Amniotic epithelial cell (primary cell): ENCODE data around the gene KIF25.
"Not testable (repeated sequence)": the region's sequence is repeated elsewhere in the genome, so short reads cannot be mapped to it uniquely, and the experiment has no call there.

ENCODE experiments used
- DNase-seq: peaks from one replicate; pipeline ENCODE4 v3.0.0-alpha.2; 2010; ENCODE audit warnings: low read depth

The KIF25 gene

DNA sequence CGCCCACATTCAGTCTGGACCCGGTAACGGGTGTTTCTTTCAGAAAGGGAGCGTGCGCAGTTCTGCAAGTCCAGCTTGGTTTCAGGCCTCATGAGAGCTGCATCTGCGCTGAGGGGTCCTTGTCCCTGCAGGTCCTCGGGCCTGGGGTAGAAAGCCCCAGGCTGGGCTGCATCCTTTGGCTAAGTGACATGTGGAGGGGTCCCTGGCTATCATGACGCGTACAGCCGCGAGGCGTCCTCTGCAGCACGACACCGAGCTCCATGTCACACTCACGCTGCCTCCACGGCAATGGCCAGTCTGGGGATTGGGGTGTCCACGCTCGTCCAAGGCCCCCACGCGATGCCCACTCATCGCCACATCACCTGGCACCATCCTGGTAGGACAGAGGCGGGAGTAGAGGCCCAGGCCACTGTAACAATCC, 1.7 kb upstream of the KIF25 start:
- DNase-seq, result no peak

DNA sequence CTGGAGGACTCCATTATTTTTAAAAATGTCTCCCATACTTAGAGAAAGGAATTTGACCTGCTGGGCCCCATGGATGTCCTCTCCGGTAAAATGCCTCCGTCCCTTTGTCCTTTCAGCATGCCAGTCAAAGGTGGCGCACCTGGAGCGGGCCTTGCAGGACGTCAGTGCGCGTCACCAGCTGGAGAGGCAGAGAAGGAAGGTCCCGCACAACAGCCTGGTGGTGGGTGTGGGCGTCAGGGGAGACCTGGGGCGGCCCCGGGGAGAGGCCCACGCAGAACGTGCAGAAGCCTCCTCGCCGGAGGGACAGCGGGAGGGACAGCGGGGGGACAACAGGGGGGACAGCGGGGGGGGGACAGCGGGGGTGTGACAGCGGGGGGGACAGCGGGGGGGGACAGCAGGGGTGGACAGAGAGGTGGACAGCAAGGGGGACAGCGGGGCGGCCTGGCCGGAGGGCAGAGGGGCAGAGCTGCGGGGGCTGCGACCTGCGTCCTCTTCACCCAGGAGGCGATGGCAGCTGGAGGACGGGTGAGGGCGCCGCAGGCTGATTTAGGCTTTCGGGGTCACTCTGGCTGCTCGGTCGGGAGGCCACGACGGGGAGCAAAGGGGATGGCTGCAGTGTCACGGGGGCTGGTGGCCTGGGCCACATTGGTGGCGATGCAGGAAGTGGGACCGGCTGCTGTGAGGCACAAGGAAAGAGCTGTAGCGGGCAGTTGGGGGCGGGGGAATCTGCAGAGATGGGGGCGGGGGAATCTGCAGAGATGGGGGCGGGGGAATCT, 859 bp upstream of the KIF25 start:
- no peak for DNase-seq

DNA sequence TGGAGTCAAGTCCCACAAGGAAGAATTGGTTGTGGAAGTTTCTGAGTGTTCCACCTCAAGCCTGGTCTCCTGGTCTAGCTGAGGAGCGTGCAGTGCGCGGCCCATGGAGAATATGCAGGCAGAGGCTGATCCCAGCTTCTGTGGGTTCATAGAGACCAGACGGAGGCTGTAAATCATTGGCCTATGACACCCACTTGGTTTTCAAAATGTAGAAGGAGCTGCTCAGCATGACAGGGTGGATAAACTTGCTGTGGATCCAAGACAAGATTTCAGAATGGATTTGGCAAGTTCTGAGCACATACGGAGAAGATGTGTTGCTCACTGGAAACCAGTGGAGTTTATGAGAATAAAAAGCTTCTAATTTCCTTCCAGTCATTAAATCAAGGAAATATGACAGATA, 744 bp downstream of the KIF25 start:
- peak; percentile 90 for DNase-seq

DNA sequence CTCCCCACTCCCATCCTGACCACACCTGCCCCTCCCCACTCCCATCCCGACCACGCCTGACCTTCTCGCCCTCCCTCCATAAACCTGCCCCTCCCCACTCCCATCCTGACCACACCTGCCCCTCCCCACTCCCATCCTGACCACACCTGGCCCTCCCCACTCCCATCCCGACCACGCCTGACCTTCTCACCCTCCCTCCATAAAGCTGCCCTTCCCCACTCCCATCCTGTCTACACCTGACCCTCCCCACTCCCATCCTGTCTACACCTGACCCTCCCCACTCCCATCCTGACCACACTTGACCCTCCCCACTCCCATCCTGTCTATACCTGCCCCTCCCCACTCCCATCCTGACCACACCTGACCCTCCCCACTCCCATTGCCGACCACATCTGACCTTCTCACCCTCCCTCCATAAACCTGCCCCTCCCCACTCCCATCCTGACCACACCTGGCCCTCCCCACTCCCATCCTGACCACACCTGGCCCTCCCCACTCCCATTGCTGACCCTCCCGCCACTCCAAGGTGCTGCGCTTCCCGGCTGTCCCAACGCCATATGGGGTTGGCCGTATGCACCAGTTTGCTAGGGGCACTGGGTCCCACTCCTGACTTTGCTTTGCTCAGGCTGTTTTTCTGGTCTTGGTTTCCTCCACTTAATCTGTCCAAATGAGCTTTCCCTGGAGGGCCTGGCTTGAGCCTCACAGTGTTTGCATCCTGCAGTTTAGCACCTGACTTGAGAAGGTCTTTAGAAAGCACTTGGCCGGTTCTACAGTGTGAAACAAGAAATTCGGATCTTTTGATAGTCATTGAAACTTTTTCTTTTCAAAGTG, 2.9 kb downstream of the KIF25 start:
- DNase-seq, result no peak

DNA sequence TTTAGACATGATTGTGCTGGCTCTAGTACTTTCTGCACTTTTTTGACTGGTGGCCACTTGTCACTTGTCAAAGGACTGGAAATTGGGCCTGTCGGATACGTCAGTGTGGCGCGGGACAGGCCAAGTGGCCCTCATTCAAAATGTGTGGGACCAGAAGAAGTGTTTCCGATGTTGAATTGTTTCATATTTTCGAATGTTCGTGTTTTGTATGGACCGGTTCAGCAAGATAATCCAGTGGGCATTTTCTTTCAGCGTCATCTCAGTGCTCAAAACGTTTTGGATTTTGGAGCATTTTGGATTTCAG, 3.5 kb downstream of the KIF25 start:
- no peak for DNase-seq

DNA sequence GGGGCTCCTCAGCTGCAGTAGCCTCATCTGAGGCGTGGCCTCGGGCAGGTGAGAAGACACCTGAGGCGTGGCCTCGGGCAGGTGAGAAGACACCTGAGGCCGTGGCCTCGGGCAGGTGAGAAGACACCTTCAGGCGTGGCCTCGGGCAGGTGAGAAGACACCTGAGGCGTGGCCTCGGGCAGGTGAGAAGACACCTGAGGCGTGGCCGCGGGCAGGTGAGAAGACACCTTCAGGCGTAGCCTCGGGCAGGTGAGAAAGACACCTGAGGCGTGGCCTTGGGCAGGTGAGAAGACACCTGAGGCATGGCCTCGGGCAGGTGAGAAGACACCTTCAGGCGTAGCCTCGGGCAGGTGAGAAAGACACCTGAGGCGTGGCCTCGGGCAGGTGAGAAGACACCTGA, 4.0 kb downstream of the KIF25 start:
- not testable (repeated sequence) for DNase-seq

DNA sequence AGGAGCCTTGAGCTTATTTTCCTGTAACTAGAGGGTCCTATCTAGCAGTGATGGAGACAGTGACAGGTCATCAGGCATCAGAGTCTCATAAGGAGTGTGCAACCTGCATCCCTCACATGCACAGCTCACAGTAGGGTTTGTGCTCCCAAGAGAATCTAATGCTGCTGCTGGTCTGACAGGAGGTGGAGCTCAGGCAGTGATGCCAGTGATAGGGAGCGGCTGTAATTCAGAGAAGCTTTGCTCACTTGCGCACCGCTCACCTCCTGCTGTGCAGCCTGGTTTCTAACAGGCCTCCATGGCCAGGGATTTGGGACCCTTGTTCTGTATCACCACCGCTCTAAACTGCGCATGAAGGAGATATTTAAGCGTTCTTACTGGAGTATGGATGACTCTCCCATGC, 5.3 kb downstream of the KIF25 start:
- DNase-seq, result no peak

DNA sequence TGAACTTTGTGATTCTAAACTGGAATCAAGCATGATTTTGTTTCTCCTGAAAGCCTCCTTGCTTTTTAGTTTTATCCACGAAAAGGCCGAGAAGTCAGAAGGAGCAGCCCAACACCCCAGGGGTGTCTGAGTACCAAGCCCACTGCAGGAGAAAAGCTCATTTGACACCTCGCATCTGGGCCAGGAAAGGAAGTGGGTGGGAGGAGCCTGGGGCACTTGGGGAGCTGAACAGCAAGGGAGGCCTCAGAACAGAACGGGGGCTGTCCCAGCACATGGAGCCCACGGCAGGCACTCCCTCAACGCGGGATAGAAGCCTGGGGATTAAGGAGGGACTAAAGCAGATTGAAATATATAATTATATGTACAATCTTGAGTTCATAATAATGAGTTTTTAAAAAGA, 6.6 kb downstream of the KIF25 start:
- DNase-seq, result no peak

DNA sequence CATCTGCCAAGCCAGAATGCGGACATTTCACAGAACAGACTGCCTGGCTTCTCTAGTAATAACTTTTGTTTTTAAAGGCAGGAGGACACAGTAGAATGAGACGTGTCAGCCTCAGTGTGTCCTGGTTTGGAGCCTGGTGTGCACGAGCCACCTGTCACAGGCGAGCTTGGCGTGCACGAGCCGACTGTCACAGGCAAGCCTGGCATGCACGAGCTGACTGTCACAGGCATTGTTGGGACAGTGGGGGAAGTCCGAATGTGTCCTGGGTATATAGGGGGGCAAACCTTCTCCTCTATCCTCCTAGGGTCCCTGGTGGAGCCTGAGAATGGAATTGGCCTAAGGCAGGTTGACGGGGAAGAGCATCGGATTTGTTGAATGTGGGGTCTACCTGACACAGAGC, 7.5 kb downstream of the KIF25 start:
- DNase-seq, result no peak

DNA sequence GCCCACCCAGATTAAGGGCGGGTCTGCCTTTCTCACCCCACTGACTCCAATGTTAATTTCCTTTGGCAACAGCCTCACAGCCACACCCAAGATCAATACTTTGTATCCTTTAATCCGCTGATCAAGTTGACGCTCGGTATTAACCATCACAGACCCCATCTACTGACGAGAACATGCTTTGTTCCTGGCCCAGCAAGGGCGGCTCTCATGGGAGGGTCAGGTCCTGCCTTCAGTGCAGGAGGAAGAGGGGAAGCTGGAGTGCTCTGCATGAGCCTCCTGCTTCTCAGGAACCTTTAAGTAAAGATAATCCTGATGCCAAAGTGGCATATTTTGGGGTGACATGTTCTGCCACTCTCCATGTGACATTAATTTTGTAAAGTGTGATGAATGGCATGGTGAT, 8.3 kb downstream of the KIF25 start:
- no peak for DNase-seq

DNA sequence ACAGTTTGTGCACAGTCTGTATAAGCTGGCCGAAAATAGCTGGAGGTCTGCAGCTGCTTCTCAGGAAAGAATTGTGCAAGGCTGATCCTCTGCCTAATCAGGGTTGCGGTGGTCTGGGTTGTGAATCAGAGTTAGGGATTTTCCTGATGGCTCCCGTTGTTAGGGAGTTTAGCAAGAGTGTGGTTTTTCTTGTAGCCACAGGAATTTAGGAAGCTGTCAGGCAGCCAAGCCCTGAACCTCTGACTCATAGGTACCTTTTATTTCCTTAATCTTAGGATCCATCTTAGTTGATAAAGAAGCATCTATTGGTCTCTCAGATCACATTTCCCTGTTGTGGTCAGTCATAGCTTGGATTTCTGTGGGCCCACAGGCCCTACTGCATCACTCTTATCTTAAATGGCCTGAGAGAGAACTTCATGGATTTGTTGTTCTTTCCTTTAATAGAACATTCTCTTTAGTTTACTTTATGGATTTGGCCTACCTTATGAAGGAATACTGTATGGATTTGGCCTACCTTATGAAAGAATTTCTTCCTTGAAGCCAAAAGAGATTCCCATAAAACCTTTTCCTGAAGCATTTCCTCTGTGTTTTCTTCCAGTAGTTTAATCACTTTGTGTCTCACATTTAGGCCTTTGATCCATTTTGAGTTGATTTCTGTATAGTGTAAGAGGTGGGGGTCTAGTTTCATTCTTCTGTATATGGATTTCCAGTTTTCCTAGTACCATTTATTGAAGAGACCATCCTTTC, 10.3 kb downstream of the KIF25 start:
- peak; percentile 100 for DNase-seq

DNA sequence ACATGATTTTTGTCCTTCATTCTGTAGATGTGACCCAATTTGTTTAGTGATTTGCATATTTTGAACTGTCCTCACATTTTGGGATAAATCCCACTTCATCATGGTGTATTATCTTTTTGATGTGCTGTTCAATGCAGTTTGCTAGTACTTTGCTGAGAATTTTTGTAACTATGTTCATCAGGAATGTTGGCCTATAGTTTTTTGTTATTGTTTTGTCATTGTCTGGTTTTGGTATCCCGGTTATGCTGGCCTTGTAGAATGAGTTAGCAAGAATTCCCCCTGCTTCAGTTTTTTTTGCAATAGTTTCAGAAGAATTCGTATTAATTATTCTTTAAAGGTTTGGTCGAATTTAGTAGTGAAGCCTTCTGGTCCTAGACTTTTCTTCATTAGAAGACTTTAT, 11.9 kb downstream of the KIF25 start:
- DNase-seq, result no peak

DNA sequence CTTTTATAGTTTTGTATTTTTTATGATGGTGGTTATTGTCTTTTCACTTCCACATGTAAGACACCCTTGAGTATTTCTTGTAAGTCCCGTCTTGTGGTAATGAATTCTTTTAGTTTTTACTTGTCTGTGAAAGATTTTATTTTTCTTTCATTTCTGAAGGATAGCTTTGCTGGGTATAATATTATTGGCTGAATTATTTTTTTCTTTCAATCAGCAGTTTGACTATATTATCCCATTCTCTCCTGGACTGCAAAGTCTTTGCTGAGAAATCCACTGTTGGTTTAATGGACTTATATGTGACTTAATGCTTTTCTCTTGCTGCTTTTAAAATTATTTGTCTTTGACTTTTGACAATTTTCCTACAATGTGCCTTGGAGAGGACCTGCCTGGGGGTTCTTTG, 13.8 kb downstream of the KIF25 start:
- DNase-seq, result no peak

DNA sequence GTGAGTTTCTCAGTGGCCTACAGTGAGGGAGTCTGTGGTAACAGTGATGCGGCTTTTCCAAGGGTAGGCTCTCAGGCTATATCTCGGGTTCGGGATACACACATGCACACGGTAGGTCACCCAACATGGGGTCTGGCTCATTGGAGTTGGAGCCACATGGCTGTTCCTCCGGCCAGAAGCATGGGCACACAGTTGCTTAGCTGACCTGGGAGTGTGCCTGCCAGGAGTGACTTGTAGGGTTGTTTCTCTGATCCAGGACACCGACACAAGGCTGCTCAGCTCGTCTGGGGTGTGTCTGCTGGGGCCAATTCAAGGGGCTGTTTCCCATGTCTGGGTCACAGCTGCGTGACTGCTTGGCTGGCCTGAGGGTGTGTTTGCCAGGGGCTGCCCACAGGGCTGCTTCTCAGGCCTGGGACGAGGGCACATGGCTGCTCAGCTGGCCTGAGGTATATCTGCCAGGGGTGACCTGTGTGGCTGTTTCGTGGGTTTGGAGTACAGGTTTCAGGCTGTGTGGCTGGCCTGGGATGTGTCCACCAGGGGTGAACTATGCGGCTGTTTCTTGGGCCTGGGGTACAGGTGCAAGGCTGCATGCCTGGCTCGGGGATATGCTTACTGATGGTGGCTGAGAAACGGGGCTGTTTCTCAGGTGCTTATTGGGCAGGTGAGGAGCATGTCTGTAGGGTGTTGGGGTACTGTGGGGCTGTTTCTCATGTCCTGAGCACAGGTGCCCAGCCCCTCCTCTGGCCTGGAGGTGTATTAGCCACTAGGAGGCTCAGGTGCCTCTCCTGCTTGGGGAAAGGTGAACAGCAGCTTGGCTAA, 15.2 kb downstream of the KIF25 start:
- DNase-seq, result no peak

DNA sequence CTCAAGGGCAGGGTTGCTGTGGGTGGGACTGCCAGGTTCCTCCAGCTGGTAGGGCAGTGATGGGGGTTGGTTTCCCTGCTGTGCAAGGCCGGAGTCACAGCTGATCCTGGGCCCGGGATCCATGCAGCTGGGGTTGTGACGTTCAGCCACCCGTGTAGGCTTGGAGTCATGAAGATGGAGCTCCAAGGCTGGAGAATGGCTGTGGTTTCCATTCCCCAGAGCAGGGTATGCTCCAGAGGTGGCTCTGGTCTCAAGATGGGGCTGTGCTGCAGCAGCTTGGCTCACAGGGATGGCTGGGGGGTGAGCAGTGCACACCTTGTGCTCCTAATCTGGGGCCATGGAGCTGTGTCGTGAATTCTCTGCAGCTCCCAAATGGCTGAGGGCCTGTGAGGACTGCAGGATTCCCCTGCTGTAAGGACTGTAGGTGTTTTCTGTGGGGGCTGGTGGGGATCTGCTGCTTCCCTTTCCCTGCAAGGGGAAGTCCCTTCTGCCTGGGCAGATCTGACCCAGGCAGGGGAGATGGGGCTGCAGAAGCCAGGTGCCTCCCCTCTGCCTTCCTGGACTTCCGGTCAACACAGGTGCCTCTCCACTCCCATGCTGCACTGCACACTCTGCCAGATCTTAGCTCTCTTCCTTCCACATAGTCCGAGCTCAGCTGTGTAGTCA, 15.9 kb downstream of the KIF25 start:
- no peak for DNase-seq

DNA sequence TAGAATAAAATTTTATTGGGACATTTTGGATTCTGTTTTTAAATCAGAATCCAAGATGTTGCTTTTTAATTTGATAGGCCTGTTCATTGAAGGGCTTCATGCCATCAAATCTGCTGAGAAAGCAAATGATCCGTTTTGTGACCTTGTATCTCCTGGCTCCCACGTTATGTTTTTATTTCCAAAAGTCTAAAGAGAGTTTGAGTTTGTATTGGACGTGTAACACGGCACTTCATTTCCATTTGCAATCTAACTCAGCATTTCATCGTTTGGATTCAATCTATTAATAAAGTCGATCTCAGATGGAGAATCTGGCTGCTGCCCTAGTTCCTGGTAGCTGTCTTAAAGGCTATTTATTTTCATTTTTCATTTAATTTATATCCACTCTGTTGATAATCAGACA, 17.0 kb downstream of the KIF25 start:
- DNase-seq, result no peak

DNA sequence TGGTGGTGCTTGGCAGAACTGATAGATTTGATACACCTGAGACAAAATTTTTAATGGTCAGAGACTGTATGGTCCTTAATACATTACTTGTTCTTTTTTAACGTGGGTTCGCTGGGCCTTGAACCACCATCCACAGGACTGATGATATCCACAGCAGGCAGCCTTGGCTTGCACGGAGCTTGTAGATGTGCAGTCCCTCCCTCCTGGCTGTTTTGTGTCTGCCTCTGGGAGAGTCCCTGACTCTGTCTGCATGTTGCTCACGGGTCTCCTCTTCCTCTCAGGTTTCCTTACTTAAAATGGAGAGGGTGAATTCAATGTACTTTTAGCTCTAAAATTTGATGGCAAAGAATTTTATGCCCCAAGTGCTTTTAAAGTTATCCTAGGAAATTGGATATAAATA, 17.5 kb downstream of the KIF25 start:
- no peak for DNase-seq

DNA sequence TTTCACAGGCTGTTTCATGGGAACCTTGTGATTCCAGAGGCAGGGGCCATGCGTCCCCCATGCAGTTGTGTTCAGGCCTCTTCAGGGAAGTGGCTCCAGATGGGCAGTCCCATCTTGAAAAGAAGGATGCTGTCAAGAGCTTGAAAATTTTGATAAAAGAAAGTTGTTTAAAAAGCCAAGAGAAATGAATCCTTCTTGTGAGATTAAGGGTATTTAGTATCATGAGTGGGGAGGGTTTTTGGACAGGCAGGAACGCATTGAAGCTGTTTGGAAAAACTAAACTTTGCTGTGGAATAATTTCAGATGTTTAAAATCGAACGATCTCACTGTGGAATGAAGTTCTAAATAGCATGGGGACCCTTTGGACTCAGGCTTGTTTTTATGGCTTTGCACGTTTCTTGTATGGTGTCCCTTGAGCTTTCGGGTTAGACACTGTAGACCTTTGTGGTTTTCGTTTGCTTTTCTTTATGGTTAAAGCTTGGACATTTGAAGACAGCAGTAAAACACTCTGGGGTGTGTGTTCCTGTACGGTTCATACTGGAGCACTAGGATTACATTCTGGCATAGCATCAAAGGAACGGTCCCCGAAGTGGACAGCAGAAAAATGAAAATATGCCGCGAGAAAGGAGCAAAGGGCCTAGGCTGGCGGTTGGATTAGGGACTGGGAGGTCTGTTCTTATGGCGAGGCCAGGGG, 18.2 kb downstream of the KIF25 start:
- no peak for DNase-seq

DNA sequence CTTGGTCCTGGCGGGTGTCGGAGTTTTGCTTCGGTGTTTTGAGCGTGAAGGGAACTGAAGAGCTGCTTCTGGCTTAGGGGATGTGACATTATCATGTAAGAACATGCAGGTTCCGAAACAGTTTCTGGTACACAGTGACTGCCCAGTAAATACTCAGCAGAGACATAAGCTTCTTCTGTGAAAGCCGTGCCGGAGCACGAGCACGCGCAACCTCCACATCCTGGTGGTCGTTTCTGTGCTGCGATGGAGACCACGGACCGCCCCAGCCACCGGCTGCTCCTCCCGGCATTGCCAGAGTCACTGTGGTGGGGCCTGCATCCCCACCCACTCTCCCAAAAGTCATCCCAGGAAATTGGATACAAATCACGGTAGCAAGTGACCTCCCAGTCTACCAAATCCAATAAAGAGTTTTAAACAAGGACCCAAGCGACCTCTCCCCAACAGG, 18.7 kb downstream of the KIF25 start:
- DNase-seq, result no peak

DNA sequence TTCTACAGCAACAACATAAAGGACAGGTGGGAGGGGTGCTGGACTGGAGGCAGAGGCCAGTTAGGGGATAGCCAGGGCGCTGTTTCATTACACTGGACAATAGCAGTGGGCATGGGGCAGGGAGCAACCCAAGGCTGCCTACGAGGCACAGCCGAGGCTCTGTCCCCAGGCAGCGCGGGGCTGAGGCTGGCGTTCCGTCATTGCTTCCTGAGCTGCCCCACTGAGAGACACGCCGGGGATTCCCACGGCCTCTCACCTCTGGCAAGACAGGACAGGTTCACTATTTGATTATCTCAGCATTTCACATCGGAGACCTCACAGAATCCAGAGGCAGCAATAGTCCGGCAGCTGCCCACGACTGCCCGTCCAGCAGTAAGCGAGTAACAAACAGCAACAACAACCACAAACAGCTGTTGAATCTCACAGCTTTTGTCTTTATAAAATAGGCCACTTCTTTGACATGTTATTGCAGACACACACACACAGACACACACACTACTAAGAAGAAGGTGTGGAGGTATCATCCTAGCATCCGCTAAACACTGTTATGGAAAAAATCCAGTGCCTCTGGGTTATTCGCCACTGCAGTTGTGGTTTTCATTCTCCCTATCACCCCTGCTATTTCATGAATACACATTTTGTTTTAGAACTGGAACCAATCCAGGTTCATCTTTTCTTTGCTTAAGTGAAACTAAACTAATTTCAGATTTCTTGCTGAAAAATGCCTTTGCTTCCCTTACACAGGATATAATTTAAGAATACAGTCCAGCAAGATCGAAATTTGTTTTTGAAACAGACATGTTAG, 19.5 kb downstream of the KIF25 start:
- DNase-seq, result no peak
